Measurements from ENCODE around the gene LAMC2. TPM values are rescaled to one million over a fixed set of nuclear protein-coding genes. Genes with fewer than 3 reads are reported as not detected.

The LAMC2 gene
- total and polyA plus RNA-seq, 2 of the 8 experiments (the other 6 are each of a cell fraction or from before 2014, with no cell fraction given), result 4.6 to 12.9 TPM

DNA sequence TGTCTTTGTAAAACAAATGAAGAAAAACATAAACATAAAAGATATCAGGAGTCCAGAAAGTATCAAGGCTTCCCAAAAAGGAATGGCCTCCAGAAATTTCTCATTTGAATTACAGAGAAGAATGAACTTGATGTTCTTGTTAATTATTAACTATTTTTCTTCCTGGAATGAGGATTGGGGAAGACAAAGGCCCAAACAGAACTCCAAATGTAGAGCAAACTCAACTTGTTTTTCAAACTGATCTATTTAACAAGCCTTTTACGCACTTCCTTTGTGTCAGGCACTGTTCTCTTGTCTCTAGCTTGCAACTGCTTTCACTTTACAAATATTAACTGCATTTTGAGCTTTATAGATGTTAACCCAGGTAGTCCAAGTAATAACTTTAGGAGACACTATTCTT is 45.5 kb downstream of the LAMC2 start:
- H3K23ac ChIP-seq (ENCODE audit: insufficient read length), result no peak overlapping the region
- no peak overlapping the region for H3K56ac ChIP-seq (replicated peaks; ENCODE audit: insufficient read length, low read depth, low read length)
- H3K36me3 ChIP-seq (ENCODE audit: control insufficient read depth in 2 of 4, insufficient read depth in 4 of 4, low read length in 3 of 4), result no peaks in the 10 kb centered on the region
- no peaks in the 10 kb centered on the region for H4K20me1 ChIP-seq (replicated peaks in 1 of 2; ENCODE audit: control insufficient read depth in 1 of 2, insufficient read depth in 2 of 2, low read length in 2 of 2)
- ChIA-PET POLR2A (ENCODE audit: partially characterized antibody) (interaction anchor here (1.5 kb wide), 1 partner anchor 15 kb away, joined by 3 read pairs; no protein-coding TSS in a partner anchor), CTCF (ENCODE audit: partially characterized antibody) (interaction anchor here (0.9 to 8.9 kb wide), 4 partner anchors 15 to 269 kb away, joined by 3 to 67 read pairs (median 4); no protein-coding TSS in a partner anchor)
- H3K4me1 ChIP-seq (replicated peaks in 1 of 4; ENCODE audit: control insufficient read depth in 3 of 4, insufficient read depth in 4 of 4, low read length in 3 of 4), result peaks cover 7 to 22% (median 16%) of the 10 kb centered on the region in 4 experiments
- no peaks in the 10 kb centered on the region; the same call in 1 of the 2 replicates for H3K23me2 ChIP-seq (ENCODE audit: low read depth, low read length)
- H4K8ac ChIP-seq (ENCODE audit: extremely low read depth, insufficient read depth, low read length), result no peak overlapping the region
- no peaks in the 10 kb centered on the region for H3K79me2 ChIP-seq (ENCODE audit: control insufficient read depth in 1 of 2, insufficient read depth in 2 of 2, low read length in 2 of 2)
- H2BK5ac ChIP-seq (ENCODE audit: low read depth, low read length), result no peak overlapping the region
- H3K9me3 ChIP-seq (ENCODE audit: insufficient read depth in 2 of 2, low read depth in 1 of 2, low read length in 1 of 2), result no peaks in the 10 kb centered on the region
- no peak overlapping the region for H3K4me2 ChIP-seq (ENCODE audit: insufficient read depth in 1 of 2, low read depth in 2 of 2, low read length in 2 of 2)
- H2AFZ ChIP-seq (ENCODE audit: low read length), result no peak overlapping the region
- H3K4ac ChIP-seq (replicated peaks; ENCODE audit: insufficient read length, low read depth, low read length), result no peak overlapping the region
- FAIRE-seq (no peak), DNase-seq (ENCODE audit: low read depth in 1 of 2, low spot score in 2 of 2) (no peak)
- H4K5ac ChIP-seq (ENCODE audit: insufficient read length, low read depth, low read length), result no peak overlapping the region
- no peaks in the 10 kb centered on the region for H3K79me1 ChIP-seq (ENCODE audit: low read depth, low read length)
- no peak overlapping the region for H4K91ac ChIP-seq (replicated peaks; ENCODE audit: insufficient read length, low read length)
- H2AK5ac ChIP-seq (ENCODE audit: low read depth, low read length), result no peak overlapping the region
- no peak overlapping the region for H2BK20ac ChIP-seq (ENCODE audit: low read length)
- H2BK120ac ChIP-seq (replicated peaks; ENCODE audit: low read depth, low read length), result no peak overlapping the region
- H3K4me3 ChIP-seq (ENCODE audit: extremely low read depth in 1 of 4, insufficient read depth in 2 of 4, low read depth in 3 of 4, low read length in 4 of 4), result no peak overlapping the region
- no peak overlapping the region for H3K14ac ChIP-seq (ENCODE audit: insufficient read length)
- 96% methylated on average over 1 of the region's 1 CpG; no CpG with 5 or more reads in 1 of the 2 experiments for WGBS, 2 experiments (ENCODE audit: extremely low coverage in 1 of 2, insufficient coverage in 1 of 2, insufficient read length in 1 of 2, insufficient replicate concordance in 2 of 2, low coverage in 1 of 2, low lambda C conversion rate in 2 of 2, missing lambda C conversion rate in 1 of 2)
- H2BK15ac ChIP-seq (ENCODE audit: low read length), result no peak overlapping the region
- no peak overlapping the region for H3K18ac ChIP-seq (ENCODE audit: extremely low read depth, low read length)
- H3K27ac ChIP-seq (ENCODE audit: low read depth, low read length), result no peak overlapping the region
- no peaks in the 10 kb centered on the region for H3K27me3 ChIP-seq (replicated peaks in 1 of 4; ENCODE audit: control insufficient read depth in 3 of 4, extremely low read depth in 1 of 4, insufficient read depth in 3 of 4, low read length in 3 of 4)
- H3K9ac ChIP-seq (replicated peaks in 1 of 4; ENCODE audit: extremely low read depth in 1 of 4, low read depth in 3 of 4, low read length in 3 of 4), result no peak overlapping the region
- no peak for TF ChIP-seq TCF12 (IDR thresholded peaks at IDR 0.05; ENCODE audit: low read depth, low read length)
- no peak for TF ChIP-seq GTF2F1 (IDR thresholded peaks at IDR 0.05; ENCODE audit: borderline replicate concordance, low read depth, low read length)
- no peak for TF ChIP-seq JUN (IDR thresholded peaks at IDR 0.05; ENCODE audit: low read depth, low read length)
- no peak for TF ChIP-seq KDM1A (IDR thresholded peaks at IDR 0.05; ENCODE audit: borderline replicate concordance, low read length)
- no peak for TF ChIP-seq SIX5 (IDR thresholded peaks at IDR 0.05; ENCODE audit: low read depth, low read length)
- TF ChIP-seq ATF3 (IDR thresholded peaks at IDR 0.05; ENCODE audit: insufficient read depth, low read depth, low read length), result no peak
- TF ChIP-seq YY1 (IDR thresholded peaks at IDR 0.05; ENCODE audit: low read depth, low read length), result no peak
- no peak for TF ChIP-seq CREB1 (IDR thresholded peaks at IDR 0.05)
- no peak overlapping the region for H2BK12ac ChIP-seq (ENCODE audit: low read depth, low read length)
